Measurements from ENCODE around the gene GZMM. TPM values are rescaled to one million over a fixed set of nuclear protein-coding genes. Genes with fewer than 3 reads are reported as not detected.

The GZMM gene
- total and polyA plus RNA-seq, 12 donors = 0.35 to 2.4 (median 1.2) TPM; not detected in 4

DNA sequence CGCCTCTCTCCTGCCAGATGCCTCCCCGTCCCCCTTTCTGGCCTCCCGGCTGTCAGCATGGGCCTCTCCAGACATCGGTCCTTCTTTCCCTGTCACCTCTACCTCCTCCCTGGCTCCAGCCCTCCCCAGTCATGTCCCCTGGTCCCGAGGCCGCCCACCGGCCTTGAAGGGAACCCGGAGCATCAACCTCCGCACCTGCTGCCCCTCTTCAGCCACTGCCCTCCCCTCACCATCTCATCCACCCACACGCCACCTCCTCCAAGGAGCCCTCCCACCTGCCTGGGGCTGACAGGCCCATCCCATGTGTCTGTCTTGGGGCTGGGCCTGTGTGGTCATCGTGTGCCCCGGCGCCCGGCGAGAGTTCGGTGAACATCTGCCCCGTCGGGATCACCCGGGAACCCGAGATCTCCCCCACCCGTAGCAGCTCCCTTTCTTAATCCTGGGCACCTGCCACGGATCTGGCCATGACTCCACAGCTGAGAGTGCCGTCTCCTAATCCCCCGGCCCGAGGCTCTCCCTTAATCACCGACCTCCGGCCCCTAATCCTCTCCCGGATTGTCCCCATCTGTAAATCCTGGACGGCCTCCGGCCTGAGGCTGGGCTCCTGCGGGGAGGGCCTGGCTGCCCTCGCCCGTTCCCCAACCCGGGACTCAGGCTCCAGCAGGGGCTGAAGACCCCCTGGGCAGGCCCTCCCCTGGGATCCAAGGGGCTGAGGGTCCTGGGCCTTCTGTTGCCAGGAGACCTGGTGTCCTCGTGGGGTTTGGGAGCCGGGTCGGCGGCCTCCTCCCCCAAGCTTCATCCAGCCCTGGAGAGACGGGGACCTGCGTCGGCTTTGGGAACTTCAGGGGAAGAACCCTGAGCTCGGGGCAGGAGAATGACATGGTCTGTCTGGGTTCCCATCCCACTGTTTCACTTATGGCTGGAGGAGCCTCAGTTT is 51.7 kb downstream of the GZMM start:
- Histone ChIP-seq H3K36me3 (replicated peaks in 1 of 2) (no peaks in the 10 kb centered on the region), H3K4me1 (replicated peaks in 1 of 2) (peaks cover 0 to 6% of the 10 kb centered on the region in 2 donors), H3K9me3 (replicated peaks in 1 of 3) (no peaks in the 10 kb centered on the region), H3K27me3 (peaks cover 8% of the 10 kb centered on the region), H3K4me3 (no peak overlapping the region), H3K27ac (no peak overlapping the region)
- intact Hi-C loops (cut with DNase I) = loop anchor here in 1 of 2 donors (10.0 kb wide), 1 partner anchor 139 kb away; no protein-coding TSS in a partner anchor
- WGBS, 4 donors = 83 to 86% (median 85%) methylated on average over 27 to 42 of the region's 42 CpGs
- no peak for TF ChIP-seq POLR2A (IDR thresholded peaks at IDR 0.05)
- TF ChIP-seq, protein P1, sequence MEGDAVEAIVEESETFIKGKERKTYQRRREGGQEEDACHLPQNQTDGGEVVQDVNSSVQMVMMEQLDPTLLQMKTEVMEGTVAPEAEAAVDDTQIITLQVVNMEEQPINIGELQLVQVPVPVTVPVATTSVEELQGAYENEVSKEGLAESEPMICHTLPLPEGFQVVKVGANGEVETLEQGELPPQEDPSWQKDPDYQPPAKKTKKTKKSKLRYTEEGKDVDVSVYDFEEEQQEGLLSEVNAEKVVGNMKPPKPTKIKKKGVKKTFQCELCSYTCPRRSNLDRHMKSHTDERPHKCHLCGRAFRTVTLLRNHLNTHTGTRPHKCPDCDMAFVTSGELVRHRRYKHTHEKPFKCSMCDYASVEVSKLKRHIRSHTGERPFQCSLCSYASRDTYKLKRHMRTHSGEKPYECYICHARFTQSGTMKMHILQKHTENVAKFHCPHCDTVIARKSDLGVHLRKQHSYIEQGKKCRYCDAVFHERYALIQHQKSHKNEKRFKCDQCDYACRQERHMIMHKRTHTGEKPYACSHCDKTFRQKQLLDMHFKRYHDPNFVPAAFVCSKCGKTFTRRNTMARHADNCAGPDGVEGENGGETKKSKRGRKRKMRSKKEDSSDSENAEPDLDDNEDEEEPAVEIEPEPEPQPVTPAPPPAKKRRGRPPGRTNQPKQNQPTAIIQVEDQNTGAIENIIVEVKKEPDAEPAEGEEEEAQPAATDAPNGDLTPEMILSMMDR (IDR thresholded peaks at IDR 0.05) = no peak
- no peak for DNase-seq

DNA sequence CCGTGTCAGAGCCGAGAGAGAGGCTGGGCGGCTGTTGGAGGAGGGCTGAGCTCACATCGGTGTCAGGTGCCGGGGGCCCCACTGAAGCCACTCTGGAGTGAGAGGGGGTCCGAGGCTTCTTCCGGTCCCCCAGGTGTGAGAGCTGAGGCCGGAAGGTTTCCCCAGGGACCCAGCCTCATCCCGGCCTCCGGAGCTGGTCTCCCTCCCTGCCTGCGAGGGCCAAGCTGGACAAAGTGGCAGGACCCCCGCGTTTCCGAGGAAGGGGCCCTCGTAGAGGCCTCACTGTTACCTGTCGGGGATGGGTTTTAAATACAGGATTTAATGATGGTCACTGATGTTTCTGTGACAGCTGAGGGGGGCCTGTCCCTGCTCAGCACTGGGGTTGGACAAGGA is 52.4 kb downstream of the GZMM start:
- Histone ChIP-seq H3K27ac (no peak overlapping the region), H3K4me3 (no peak overlapping the region), H3K27me3 (peaks cover 1% of the 10 kb centered on the region), H3K9me3 (replicated peaks in 1 of 3) (no peaks in the 10 kb centered on the region), H3K4me1 (replicated peaks in 1 of 2) (no peaks in the 10 kb centered on the region), H3K36me3 (replicated peaks in 1 of 2) (no peaks in the 10 kb centered on the region)
- intact Hi-C loops (cut with DNase I) = loop anchor here in 1 of 2 donors (10.0 kb wide), 1 partner anchor 139 kb away; no protein-coding TSS in a partner anchor
- WGBS, 4 donors = 85 to 95% (median 89%) methylated on average over 14 to 16 of the region's 16 CpGs
- no peak for DNase-seq
- TF ChIP-seq, protein P1 (IDR thresholded peaks at IDR 0.05) = no peak
- TF ChIP-seq POLR2A (IDR thresholded peaks at IDR 0.05) = no peak

DNA sequence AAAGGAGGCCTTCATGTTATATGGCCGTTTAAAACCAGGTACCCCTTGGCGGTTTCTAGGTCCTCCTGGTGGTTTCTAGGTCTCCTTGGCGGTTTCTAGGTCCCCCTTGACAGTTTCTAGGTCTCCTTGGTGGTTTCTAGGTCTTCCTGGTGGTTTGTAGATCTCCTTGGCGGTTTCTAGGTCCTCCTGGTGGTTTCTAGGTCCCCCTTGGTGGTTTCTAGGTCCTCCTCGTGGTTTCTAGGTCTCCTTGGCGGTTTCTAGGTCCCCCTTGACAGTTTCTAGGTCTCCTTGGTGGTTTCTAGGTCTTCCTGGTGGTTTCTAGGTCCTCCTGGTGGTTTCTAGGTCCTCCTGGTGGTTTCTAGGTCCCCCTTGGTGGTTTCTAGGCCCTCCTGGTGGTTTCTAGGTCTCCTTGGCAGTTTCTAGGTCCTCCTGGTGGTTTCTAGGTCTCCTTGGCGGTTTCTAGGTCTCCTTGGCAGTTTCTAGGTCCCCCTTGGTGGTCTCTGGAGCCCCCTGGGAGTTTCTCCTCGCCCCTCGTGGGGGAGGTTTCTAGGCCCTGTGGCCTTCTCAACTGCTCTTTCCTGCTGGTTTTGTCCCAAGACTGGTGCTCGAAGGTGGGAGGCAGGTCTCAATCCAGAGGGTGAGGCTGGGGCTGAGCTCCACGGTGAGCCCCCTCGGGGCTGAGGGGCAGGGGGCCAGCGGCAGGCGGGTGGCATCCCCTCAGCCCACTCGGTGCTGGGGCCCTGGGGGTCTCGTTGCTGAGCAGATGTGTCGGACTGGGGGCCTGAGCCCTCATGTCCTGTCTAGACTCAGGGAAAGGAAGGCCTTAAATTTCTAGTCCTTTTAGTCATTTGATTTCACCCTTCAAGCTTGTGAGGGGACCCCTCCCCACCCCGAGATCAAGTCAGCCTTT is 53.8 kb downstream of the GZMM start:
- intact Hi-C loops (cut with DNase I) = loop anchor here in 1 of 2 donors (10.0 kb wide), 1 partner anchor 137 kb away; no protein-coding TSS in a partner anchor
- DNase-seq = no peak
- Histone ChIP-seq H3K27me3 (no peaks in the 10 kb centered on the region), H3K36me3 (replicated peaks in 1 of 2) (no peaks in the 10 kb centered on the region), H3K4me3 (no peak overlapping the region), H3K27ac (no peak overlapping the region), H3K4me1 (replicated peaks in 1 of 2) (no peaks in the 10 kb centered on the region), H3K9me3 (replicated peaks in 1 of 3) (no peaks in the 10 kb centered on the region)
- WGBS, 4 donors = 71 to 83% (median 78%) methylated on average over 13 to 18 of the region's 18 CpGs
- TF ChIP-seq, protein P1 (IDR thresholded peaks at IDR 0.05) = no peak
- TF ChIP-seq POLR2A (IDR thresholded peaks at IDR 0.05) = no peak

Other genes starting within 250 kb of the GZMM start
- gene MIER2, start 199.3 kb upstream of the GZMM start, total RNA-seq = 10 to 100 TPM; 10.8 to 24.2 (median 14.3) TPM
- 10 to 100 TPM; 11.6 to 33.9 (median 29.5) TPM for gene MIER2, start 199.3 kb upstream of the GZMM start, polyA plus RNA-seq
- gene C2CD4C, start 134.9 kb upstream of the GZMM start, total RNA-seq = 1 to 10 TPM in 6 of 9 donors, under 1 TPM in 3; 0.17 to 2.1 (median 1.1) TPM
- gene C2CD4C, start 134.9 kb upstream of the GZMM start, polyA plus RNA-seq = 1 to 10 TPM in 2 of 3 donors, not detected in 1; 2.1 to 3.2 TPM
- 10 to 100 TPM in 8 of 9 donors, 1 to 10 TPM in 1; 6.8 to 81.4 (median 36.3) TPM for gene SHC2, start 83.0 kb upstream of the GZMM start, total RNA-seq
- 100 to 1,000 TPM in 1 of 3 donors, 10 to 100 TPM in 1, 1 to 10 TPM in 1; 1.2 to 196 (median 45.9) TPM for gene SHC2, start 83.0 kb upstream of the GZMM start, polyA plus RNA-seq
- gene MADCAM1, start 47.6 kb upstream of the GZMM start, total RNA-seq = 1 to 10 TPM in 2 of 9 donors, under 1 TPM in 6, not detected in 1; 0.14 to 1.2 (median 0.67) TPM
- gene MADCAM1, start 47.6 kb upstream of the GZMM start, polyA plus RNA-seq = 1 to 10 TPM in 2 of 3 donors, not detected in 1; 2.2 to 4.8 TPM
- 100 to 1,000 TPM in 2 of 9 donors, 10 to 100 TPM in 7; 17.9 to 123 (median 39.9) TPM for gene TPGS1, start 36.6 kb upstream of the GZMM start, total RNA-seq
- gene TPGS1, start 36.6 kb upstream of the GZMM start, polyA plus RNA-seq = 10 to 100 TPM in 2 of 3 donors, under 1 TPM in 1; 0.07 to 43.6 (median 33.5) TPM
- 10 to 100 TPM; 42.4 to 85.7 (median 61.9) TPM for gene CDC34, start 12.3 kb upstream of the GZMM start, total RNA-seq
- gene CDC34, start 12.3 kb upstream of the GZMM start, polyA plus RNA-seq = 100 to 1,000 TPM in 2 of 3 donors, 10 to 100 TPM in 1; 22.2 to 151 (median 124) TPM
- 1,000 to 10,000 TPM in 1 of 9 donors, 100 to 1,000 TPM in 8; 328 to 1,372 (median 824) TPM for gene BSG, start 28.5 kb downstream of the GZMM start, total RNA-seq
- gene BSG, start 28.5 kb downstream of the GZMM start, polyA plus RNA-seq = 1,000 to 10,000 TPM in 2 of 3 donors, 100 to 1,000 TPM in 1; 481 to 2,214 (median 1,591) TPM
- 1 to 10 TPM in 8 of 9 donors, under 1 TPM in 1; 0.74 to 9.1 (median 7.1) TPM for gene HCN2, start 45.8 kb downstream of the GZMM start, total RNA-seq
- 1 to 10 TPM in 2 of 3 donors, under 1 TPM in 1; 0.98 to 2.5 (median 1.1) TPM for gene HCN2, start 45.8 kb downstream of the GZMM start, polyA plus RNA-seq
- 10 to 100 TPM; 26.3 to 61.4 (median 41.4) TPM for gene POLRMT, start 89.5 kb downstream of the GZMM start, total RNA-seq
- gene POLRMT, start 89.5 kb downstream of the GZMM start, polyA plus RNA-seq = 100 to 1,000 TPM in 2 of 3 donors, 10 to 100 TPM in 1; 42.7 to 371 (median 178) TPM
- under 1 TPM in 4 of 9 donors, not detected in 5; 0.14 to 0.32 (median 0.29) TPM for gene FGF22, start 95.8 kb downstream of the GZMM start, total RNA-seq
- gene FGF22, start 95.8 kb downstream of the GZMM start, polyA plus RNA-seq = 1 to 10 TPM in 1 of 3 donors, under 1 TPM in 1, not detected in 1; 0.51 to 1.2 TPM
- 10 to 100 TPM; 18.2 to 76.4 (median 35.8) TPM for gene RNF126, start 119.2 kb downstream of the GZMM start, total RNA-seq
- gene RNF126, start 119.2 kb downstream of the GZMM start, polyA plus RNA-seq = 10 to 100 TPM in 2 of 3 donors, 1 to 10 TPM in 1; 9.3 to 53.5 (median 51.6) TPM
- gene FSTL3, start 132.3 kb downstream of the GZMM start, total RNA-seq = 100 to 1,000 TPM in 7 of 9 donors, 10 to 100 TPM in 2; 87.4 to 464 (median 163) TPM
- gene FSTL3, start 132.3 kb downstream of the GZMM start, polyA plus RNA-seq = 100 to 1,000 TPM; 119 to 405 (median 225) TPM
- under 1 TPM in 2 of 9 donors, not detected in 7; 0.22 to 0.51 TPM for gene PRSS57, start 151.4 kb downstream of the GZMM start, total RNA-seq
- under 1 TPM in 1 of 3 donors, not detected in 2; 0.13 TPM for gene PRSS57, start 151.4 kb downstream of the GZMM start, polyA plus RNA-seq
- 10 to 100 TPM in 8 of 9 donors, 1 to 10 TPM in 1; 8.4 to 63.3 (median 50.6) TPM for gene PALM, start 164.9 kb downstream of the GZMM start, total RNA-seq
- 10 to 100 TPM in 2 of 3 donors, 1 to 10 TPM in 1; 3.9 to 72.2 (median 49.7) TPM for gene PALM, start 164.9 kb downstream of the GZMM start, polyA plus RNA-seq
- under 1 TPM in 4 of 9 donors, not detected in 5; 0.06 to 0.43 (median 0.15) TPM for gene MISP, start 207.1 kb downstream of the GZMM start, total RNA-seq
- under 1 TPM in 2 of 3 donors, not detected in 1; 0.08 to 0.10 TPM for gene MISP, start 207.1 kb downstream of the GZMM start, polyA plus RNA-seq

Data from adrenal gland (tissue), 12 donors.